ENCODE data around the gene ABAT. TPM values are rescaled to one million over a fixed set of nuclear protein-coding genes. Genes with fewer than 3 reads are reported as not detected.

Gene ABAT
- total RNA-seq, 1 experiment from 2014 or later = 4.7 TPM

DNA sequence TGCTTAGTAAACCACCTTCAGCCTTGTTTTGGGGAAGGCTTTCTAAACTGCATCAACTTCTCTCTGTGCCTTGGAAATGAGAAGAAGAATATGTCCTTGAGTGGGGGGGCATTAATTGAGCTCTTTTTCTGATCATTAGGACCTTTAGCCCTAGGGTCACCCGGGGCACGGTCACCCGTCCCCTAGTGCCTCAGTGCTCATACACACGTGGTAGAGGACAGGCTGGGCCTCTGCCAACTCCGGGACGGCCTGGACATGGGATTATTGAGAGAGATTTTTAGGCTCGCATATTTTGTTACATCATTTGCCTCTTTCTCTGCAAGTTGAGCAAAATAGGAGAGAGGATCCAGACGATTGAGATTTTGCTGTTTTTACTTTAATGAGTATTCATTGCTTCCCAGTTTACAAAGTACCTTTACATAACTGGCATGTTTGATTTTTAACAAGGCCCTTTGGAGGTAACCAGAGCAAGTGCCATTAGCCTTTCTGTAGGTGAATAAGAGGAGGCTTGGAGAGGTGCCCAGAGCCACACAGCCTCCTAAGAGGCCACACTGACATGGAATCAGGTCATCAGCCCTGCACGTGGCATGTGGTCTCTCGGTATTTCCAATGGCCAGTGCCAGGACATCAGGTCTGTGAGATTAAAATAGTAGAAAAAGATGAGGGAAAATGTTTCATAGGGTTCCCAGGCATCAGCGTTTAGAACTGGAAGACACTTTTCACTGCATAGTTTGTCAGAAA is 134.4 kb downstream of the ABAT start:
- ATAC-seq (no peak), DNase-seq (ENCODE audit: low read depth, low spot score) (no peak)
- intact Hi-C loops (cut with micrococcal nuclease) = no loop called here
- POLR2A ChIA-PET = no interaction called here
- CTCF ChIA-PET = no interaction called here
- H3K36me3 ChIP-seq (ENCODE audit: control insufficient read depth in 1 of 2, insufficient read depth in 2 of 2, low read length in 2 of 2) = peaks cover 59 to 70% of the 10 kb centered on the region in 2 experiments
- H2AFZ ChIP-seq (ENCODE audit: low read depth, low read length, poor library complexity, severe bottlenecking) = no peak overlapping the region
- no TSS peak for BruUV-seq (replicated peaks)
- no peak overlapping the region for H3K4me3 ChIP-seq (replicated peaks in 1 of 2; ENCODE audit: low read depth in 1 of 2, low read length in 2 of 2)
- H3K9ac ChIP-seq (ENCODE audit: low read length) = no peak overlapping the region
- no peak overlapping the region for H3K27ac ChIP-seq (ENCODE audit: low read depth, low read length)
- no peak overlapping the region for H3K4me2 ChIP-seq (ENCODE audit: low read length)
- H3K4me1 ChIP-seq (ENCODE audit: control insufficient read depth in 1 of 2, insufficient read depth in 2 of 2, low read length in 2 of 2) = no peaks in the 10 kb centered on the region
- RAD21 ChIA-PET (ENCODE audit: low non-redundant PET in 1 of 2, low total read pairs in 2 of 2, uncharacterized antibody in 2 of 2, unreplicated experiment in 2 of 2) = no interaction called here
- TF ChIP-seq CBX3 (IDR thresholded peaks at IDR 0.05; ENCODE audit: low read depth) (no peak), CEBPB (IDR thresholded peaks at IDR 0.05; ENCODE audit: low read depth) (no peak), TCF7L2 (IDR thresholded peaks at IDR 0.05; ENCODE audit: borderline replicate concordance, extremely low read depth, insufficient read depth, insufficient read length) (no peak), ZNF274 (IDR thresholded peaks at IDR 0.05; ENCODE audit: low read depth, low read length) (no peak), SP1 (IDR thresholded peaks at IDR 0.05; ENCODE audit: low read depth) (no peak), SIN3A (IDR thresholded peaks at IDR 0.05; ENCODE audit: low read depth) (no peak), ELF1 (IDR thresholded peaks at IDR 0.05; ENCODE audit: borderline replicate concordance, low read depth) (no peak)
- TF ChIP-seq, protein P1, sequence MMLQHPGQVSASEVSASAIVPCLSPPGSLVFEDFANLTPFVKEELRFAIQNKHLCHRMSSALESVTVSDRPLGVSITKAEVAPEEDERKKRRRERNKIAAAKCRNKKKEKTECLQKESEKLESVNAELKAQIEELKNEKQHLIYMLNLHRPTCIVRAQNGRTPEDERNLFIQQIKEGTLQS (IDR thresholded peaks at IDR 0.05) = no peak
- TF ChIP-seq, protein P2, sequence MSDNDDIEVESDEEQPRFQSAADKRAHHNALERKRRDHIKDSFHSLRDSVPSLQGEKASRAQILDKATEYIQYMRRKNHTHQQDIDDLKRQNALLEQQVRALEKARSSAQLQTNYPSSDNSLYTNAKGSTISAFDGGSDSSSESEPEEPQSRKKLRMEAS (IDR thresholded peaks at IDR 0.05) = no peak
- TF ChIP-seq, protein P3, sequence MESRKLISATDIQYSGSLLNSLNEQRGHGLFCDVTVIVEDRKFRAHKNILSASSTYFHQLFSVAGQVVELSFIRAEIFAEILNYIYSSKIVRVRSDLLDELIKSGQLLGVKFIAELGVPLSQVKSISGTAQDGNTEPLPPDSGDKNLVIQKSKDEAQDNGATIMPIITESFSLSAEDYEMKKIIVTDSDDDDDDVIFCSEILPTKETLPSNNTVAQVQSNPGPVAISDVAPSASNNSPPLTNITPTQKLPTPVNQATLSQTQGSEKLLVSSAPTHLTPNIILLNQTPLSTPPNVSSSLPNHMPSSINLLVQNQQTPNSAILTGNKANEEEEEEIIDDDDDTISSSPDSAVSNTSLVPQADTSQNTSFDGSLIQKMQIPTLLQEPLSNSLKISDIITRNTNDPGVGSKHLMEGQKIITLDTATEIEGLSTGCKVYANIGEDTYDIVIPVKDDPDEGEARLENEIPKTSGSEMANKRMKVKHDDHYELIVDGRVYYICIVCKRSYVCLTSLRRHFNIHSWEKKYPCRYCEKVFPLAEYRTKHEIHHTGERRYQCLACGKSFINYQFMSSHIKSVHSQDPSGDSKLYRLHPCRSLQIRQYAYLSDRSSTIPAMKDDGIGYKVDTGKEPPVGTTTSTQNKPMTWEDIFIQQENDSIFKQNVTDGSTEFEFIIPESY (IDR thresholded peaks at IDR 0.05; ENCODE audit: extremely low read depth, insufficient replicate concordance, low read length) = no peak
- H3K9me3 ChIP-seq (ENCODE audit: control insufficient read depth in 1 of 2, insufficient read depth in 1 of 2, low read depth in 1 of 2, low read length in 2 of 2) = no peaks in the 10 kb centered on the region
- H3K9me2 ChIP-seq (ENCODE audit: insufficient read depth) = no peaks in the 10 kb centered on the region
- 0 out of 2 replicates have a peak, but pooled peaks cover 6% of the 10 kb centered on the region for H4K20me1 ChIP-seq (ENCODE audit: insufficient read depth)
- peaks cover 80% of the 10 kb centered on the region for H3K79me2 ChIP-seq (ENCODE audit: insufficient read depth, low read length)
- no peaks in the 10 kb centered on the region for H3K27me3 ChIP-seq (ENCODE audit: insufficient read depth, low read length)
